GM23338 (cell line): ENCODE measurements around the gene GNLY. TPM values are rescaled to one million over a fixed set of nuclear protein-coding genes. Genes with fewer than 3 reads are reported as not detected.

ENCODE experiments used
- ATAC-seq: fragments of 200-7000 bp; cut with Tn5 transposase; 3 replicates; pipeline ENCODE4 v1.9.1; 2020
- DNase-seq: peaks from one replicate; pipeline ENCODE4 v3.0.0-alpha.2; 2015; ENCODE audit warnings: low spot score
- H2AFZ ChIP-seq: fragments of 200-600 bp; sonication (generic); 2 replicates; pipeline ENCODE4 v1.8.0; 2016; ENCODE audit warnings: antibody characterized with exemption, mild to moderate bottlenecking, moderate library complexity
- H3F3A ChIP-seq: fragments of 200-600 bp; sonication (generic); replicated peaks from 2 replicates; pipeline ENCODE4 v1.8.0; 2017; ENCODE audit warnings: antibody characterized with exemption, mixed run types, low read depth
- H3K27ac ChIP-seq: fragments of 200-600 bp; sonication (generic); 2 replicates; pipeline ENCODE4 v1.6.1; 2016; ENCODE audit warnings: low read depth
- H3K27me3 ChIP-seq: fragments of 200-600 bp; sonication (generic); 2 replicates; pipeline ENCODE4 v1.8.0; 2016; ENCODE audit warnings: mild to moderate bottlenecking, mixed run types, moderate library complexity; ENCODE audit not compliant: insufficient read depth
- H3K36me3 ChIP-seq: fragments of 200-600 bp; sonication (generic); 2 replicates; pipeline ENCODE4 v1.8.0; 2016; ENCODE audit warnings: mild to moderate bottlenecking; ENCODE audit not compliant: insufficient read depth
- H3K4me1 ChIP-seq: fragments of 200-600 bp; sonication (generic); 2 replicates; pipeline ENCODE4 v1.8.0; 2016; ENCODE audit warnings: mild to moderate bottlenecking, moderate library complexity; ENCODE audit not compliant: insufficient read depth
- H3K4me2 ChIP-seq: fragments of 200-600 bp; sonication (generic); 2 replicates; pipeline ENCODE4 v1.7.1; 2017; ENCODE audit warnings: mixed run types
- H3K4me3 ChIP-seq: fragments of 200-600 bp; sonication (generic); 2 replicates; pipeline ENCODE4 v1.6.1; 2016; ENCODE audit warnings: mixed run types
- H3K79me2 ChIP-seq: fragments of 200-600 bp; sonication (generic); replicated peaks from 2 replicates; pipeline ENCODE4 v1.8.0; 2017; ENCODE audit warnings: mild to moderate bottlenecking; ENCODE audit not compliant: insufficient read depth
- H3K9me2 ChIP-seq: fragments of 200-600 bp; sonication (generic); 2 replicates; pipeline ENCODE4 v1.8.0; 2017; ENCODE audit not compliant: insufficient read depth
- H4K20me1 ChIP-seq: fragments of 200-600 bp; sonication (generic); replicated peaks from 2 replicates; pipeline ENCODE4 v1.8.0; 2017; ENCODE audit warnings: mild to moderate bottlenecking; ENCODE audit not compliant: insufficient read depth
- H3K27ac Mint-ChIP-seq: 2 replicates; pipeline ENCODE4 v1.8.0; 2020; ENCODE audit warnings: inconsistent platforms, mild to moderate bottlenecking, moderate library complexity, mixed read lengths
- H3K27me3 Mint-ChIP-seq: 3 replicates; pipeline ENCODE4 v1.8.0; 2022; ENCODE audit warnings: low read depth, mild to moderate bottlenecking, moderate library complexity, mixed read lengths, inconsistent platforms; ENCODE audit not compliant: insufficient read depth, poor library complexity
- H3K36me3 Mint-ChIP-seq: 3 replicates; pipeline ENCODE4 v1.8.0; 2021; ENCODE audit warnings: low read depth, mild to moderate bottlenecking, inconsistent platforms, moderate library complexity, mixed read lengths
- H3K4me1 Mint-ChIP-seq: 3 replicates; pipeline ENCODE4 v1.8.0; 2020; ENCODE audit warnings: mild to moderate bottlenecking, inconsistent platforms, mixed read lengths
- H3K4me3 Mint-ChIP-seq: 3 replicates; pipeline ENCODE4 v1.8.0; 2021; ENCODE audit warnings: moderate library complexity, mild to moderate bottlenecking, inconsistent platforms, mixed read lengths
- H3K9me3 Mint-ChIP-seq: 3 replicates; pipeline ENCODE4 v1.8.0; 2020; ENCODE audit warnings: moderate library complexity, mild to moderate bottlenecking, inconsistent platforms, mixed read lengths
- CREB1 ChIP-seq: fragments of 250-450 bp; sonication (Bioruptor Pico); IDR thresholded peaks from 2 replicates; pipeline ENCODE4 v1.5.0; 2020; ENCODE audit warnings: low read depth, mild to moderate bottlenecking, moderate library complexity
- CTCF ChIP-seq, 2 experiments: fragments of 200-600 bp in 1 of 2; sonication (generic) in 1 of 2; conservative IDR thresholded peaks; 2 replicates each; pipeline versions ENCODE4 v1.5.1 to v1.6.1; 2016 to 2017; ENCODE audit warnings: antibody characterized with exemption in 2 of 2, low read depth in 2 of 2, mild to moderate bottlenecking in 2 of 2, moderate library complexity in 1 of 2
- ETS1 ChIP-seq: IDR thresholded peaks from 2 replicates; pipeline ENCODE4 v1.6.1; 2016; ENCODE audit warnings: antibody characterized with exemption
- EZH2 ChIP-seq: fragments of 200-600 bp; sonication (generic); IDR thresholded peaks from one replicate; pipeline ENCODE4 v1.8.0; 2017; ENCODE audit warnings: antibody characterized with exemption, mild to moderate bottlenecking, low read depth; ENCODE audit not compliant: unreplicated experiment
- EZH2phosphoT487 ChIP-seq: fragments of 200-600 bp; sonication (generic); IDR thresholded peaks from one replicate; pipeline ENCODE4 v1.8.1; 2018; ENCODE audit warnings: antibody characterized with exemption; ENCODE audit not compliant: unreplicated experiment
- JUNB ChIP-seq: IDR thresholded peaks from one replicate; pipeline ENCODE4 v1.6.1; 2016; ENCODE audit warnings: antibody characterized with exemption; ENCODE audit not compliant: unreplicated experiment
- NANOG ChIP-seq: IDR thresholded peaks from 2 replicates; pipeline ENCODE4 v1.6.1; 2016; ENCODE audit warnings: antibody characterized with exemption, borderline replicate concordance
- POLR2AphosphoS5 ChIP-seq: IDR thresholded peaks from 2 replicates; pipeline ENCODE4 v1.6.1; 2016; ENCODE audit warnings: antibody characterized with exemption, low read depth
- REST ChIP-seq: IDR thresholded peaks from one replicate; pipeline ENCODE4 v1.6.1; 2018; ENCODE audit warnings: antibody characterized with exemption; ENCODE audit not compliant: unreplicated experiment
- STAT1 ChIP-seq: IDR thresholded peaks from one replicate; pipeline ENCODE4 v1.6.1; 2016; ENCODE audit warnings: antibody characterized with exemption; ENCODE audit not compliant: unreplicated experiment
- ZNF114 ChIP-seq: fragments of 250-450 bp; sonication (Bioruptor Pico); IDR thresholded peaks from 2 replicates; pipeline ENCODE4 v1.5.0; 2020; ENCODE audit warnings: mild to moderate bottlenecking, moderate library complexity
- ZNF462 ChIP-seq: fragments of 250-450 bp; sonication (Bioruptor Pico); IDR thresholded peaks from 2 replicates; pipeline ENCODE4 v1.5.0; 2020; ENCODE audit warnings: mild to moderate bottlenecking, moderate library complexity
- polyA plus RNA-seq: library from polyadenylated mRNA; unstranded; fragments of >200 nt; fragmentation: Nextera tagmentation; extraction: Ambion mirVana; gene quantifications from 2 replicates; pipeline ENCODE4 v1.2.1, GENCODE V29; 2016
- total RNA-seq: library from RNA; depleted of rRNA; stranded (reverse); fragments of >200 nt; shearing (Covaris generic); gene quantifications from 2 replicates; pipeline ENCODE4 v1.2.3, GENCODE V29; 2014

The GNLY gene
- total and polyA plus RNA-seq, 2 experiments from 2014 or later: not detected

GRCh38 chr2:85697096-85697495, 2.9 kb downstream of the GNLY start:
- Mint-ChIP-seq H3K4me1 (peaks cover 21% of the 10 kb centered on the region), H3K27me3 (peaks cover 6% of the 10 kb centered on the region), H3K4me3 (no peak overlapping the region), H3K36me3 (no peaks in the 10 kb centered on the region), H3K9me3 (no peaks in the 10 kb centered on the region; the same call in 2 of the 3 replicates), H3K27ac (no peak overlapping the region)
- Histone ChIP-seq H3K27ac (no peak overlapping the region), H3K27me3 (no peaks in the 10 kb centered on the region), H3K36me3 (no peaks in the 10 kb centered on the region), H2AFZ (no peak overlapping the region), H3K4me1 (peaks cover 8% of the 10 kb centered on the region), H3K9me2 (no peaks in the 10 kb centered on the region), H3K4me2 (no peak overlapping the region), H3K79me2 (no peaks in the 10 kb centered on the region), H3K4me3 (no peak overlapping the region), H3F3A (no peaks in the 10 kb centered on the region), H4K20me1 (no peaks in the 10 kb centered on the region)
- no peak for ATAC-seq
- TF ChIP-seq POLR2AphosphoS5 (no peak), NANOG (no peak), JUNB (no peak), REST (no peak), CREB1 (CRISPR knock-in tag) (no peak), ZNF114 (no peak), EZH2 (no peak), CTCF (conservative IDR thresholded peaks at IDR 0.05; ENCODE audit: low read depth in 2 of 2) (no peak), STAT1 (no peak), ETS1 (no peak), EZH2phosphoT487 (no peak), ZNF462 (CRISPR knock-in tag) (no peak)
- DNase-seq: no peak
